ENCODE results near the gene CDH9.
"Not testable (repeated sequence)": the region's sequence is repeated elsewhere in the genome, so short reads cannot be mapped to it uniquely, and the experiment has no call there.

CDH9 gene

DNA sequence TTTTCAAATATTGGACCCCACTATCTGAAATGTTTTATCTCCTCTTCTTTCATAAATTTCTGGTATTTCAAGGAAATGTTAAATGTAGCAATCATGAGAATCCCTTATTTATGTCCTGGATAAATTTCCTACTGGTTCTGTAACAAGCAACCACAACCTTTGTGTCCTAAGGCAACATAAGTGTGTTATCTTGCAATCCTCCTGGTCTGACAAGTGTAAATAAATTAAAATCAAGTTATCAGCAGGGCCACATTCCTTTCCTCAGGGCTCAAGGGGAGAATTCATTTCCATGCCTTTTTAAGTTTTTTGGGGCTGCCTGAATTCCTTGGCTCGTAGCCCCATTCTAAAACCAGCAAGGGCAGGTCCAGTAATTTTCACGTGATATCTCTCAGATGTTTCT is 83.2 kb downstream of the CDH9 start:
- no peak for DNase-seq (ENCODE audit: low read depth)

DNA sequence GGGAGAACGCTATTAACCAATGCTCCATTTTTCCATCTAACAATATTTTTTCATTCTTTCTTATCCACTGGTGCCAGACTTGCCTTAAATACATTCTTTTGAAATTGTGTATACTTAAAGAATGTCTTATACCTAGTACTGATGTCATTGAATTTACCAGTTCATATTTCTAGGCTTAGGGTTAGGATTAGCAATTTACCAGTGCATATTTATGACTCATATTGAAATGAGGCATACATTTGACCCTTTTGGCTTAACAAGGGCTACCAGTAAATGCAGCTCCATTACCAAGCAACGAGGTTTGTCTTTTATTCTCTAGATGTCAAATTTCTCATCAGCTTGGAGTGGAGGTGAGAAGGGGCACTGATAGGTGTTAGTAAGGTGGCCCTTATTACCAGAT is 89.5 kb downstream of the CDH9 start:
- DNase-seq (ENCODE audit: low read depth), result no peak

DNA sequence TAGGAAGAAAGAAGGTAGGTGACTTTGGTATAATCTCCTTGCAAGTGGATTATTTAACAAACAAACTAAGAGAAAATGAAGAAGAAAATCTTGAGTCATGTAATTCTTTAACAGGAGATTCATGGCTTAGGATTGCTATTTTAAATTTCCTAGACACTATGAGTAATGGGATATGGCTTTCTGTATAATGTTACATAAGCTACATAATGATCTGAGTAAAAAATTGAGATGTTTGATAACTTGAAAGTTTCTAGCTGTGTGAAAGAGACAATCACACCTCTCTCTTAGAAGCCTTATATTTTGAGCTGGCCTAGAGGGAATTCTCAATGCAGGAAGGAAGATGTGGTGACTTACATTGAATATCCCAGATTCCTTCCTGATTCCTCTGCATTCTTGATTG is 92.5 kb downstream of the CDH9 start:
- no peak for DNase-seq (ENCODE audit: low read depth)

DNA sequence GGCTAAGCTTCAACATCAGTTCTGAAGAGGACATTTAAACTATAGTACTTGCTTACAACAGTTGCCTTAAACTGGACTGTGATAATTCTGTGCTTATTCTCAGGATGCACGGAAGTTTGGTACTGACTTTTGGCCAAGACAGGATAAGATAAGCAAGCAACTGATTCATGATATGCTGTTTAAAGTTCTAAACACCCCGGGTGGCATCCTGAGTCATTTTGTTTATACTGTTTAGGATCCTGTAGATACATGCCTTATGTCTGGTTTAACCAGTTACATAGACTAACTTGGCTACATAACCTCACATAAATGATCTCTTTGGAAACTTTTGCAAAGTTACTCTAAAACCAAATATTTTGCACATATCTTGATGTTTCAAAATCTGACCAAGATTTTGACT is 95.9 kb downstream of the CDH9 start:
- DNase-seq (ENCODE audit: low read depth), result no peak

DNA sequence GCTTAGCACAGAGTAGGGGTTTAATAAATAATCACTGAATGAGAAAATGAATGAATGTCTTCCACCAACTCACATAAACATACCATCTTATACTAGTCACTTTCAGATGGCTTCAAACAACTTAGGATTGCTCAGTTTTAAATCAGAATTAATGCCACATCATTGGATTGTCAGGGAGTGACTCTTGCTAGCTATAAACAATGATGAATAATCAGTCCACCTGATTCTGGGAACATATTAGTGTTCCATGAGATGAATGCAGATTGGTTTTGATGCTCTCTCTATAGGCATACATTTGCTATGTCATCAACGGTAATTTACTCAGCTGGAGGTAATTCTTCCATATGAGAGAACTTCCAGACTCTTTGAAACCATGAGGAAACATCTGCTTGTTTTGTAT is 97.4 kb downstream of the CDH9 start:
- no peak for DNase-seq (ENCODE audit: low read depth)

DNA sequence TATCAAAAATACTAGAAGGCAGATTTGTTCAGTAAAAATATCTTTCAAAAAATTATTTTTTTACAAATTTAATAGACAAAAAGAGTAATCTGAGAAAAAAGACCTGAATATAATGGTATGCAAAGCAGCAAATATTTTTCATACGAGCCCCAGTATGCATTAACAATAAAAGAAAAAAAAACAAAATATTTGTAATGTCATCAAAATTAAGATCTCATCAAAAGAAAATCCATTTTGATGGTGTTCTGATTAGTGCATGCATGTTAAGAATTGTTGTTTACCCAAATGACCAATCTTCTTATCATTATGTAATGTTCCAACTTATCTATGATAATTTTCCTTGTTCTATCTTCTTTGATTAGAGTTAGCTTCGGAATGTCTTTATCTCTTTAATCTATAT is 106.1 kb downstream of the CDH9 start:
- no peak for DNase-seq (ENCODE audit: low read depth)

DNA sequence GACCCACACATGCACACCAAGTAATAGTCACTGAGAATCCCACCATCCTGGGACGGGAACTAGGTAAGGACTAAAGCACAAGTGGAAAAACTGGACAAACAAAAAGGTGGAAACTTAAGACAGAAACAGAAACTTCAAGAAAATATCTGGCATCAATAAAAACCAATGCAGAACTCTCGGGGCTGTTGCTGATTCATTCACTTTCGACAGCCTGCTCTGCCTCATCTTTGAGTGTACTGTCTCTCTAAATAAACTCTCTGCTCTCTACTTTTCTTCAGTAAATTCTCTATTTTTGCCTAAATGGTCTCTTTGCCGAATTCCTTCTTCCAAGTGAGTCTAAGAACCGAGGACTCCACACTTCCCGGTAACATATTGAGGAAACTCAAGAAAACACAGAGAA is 116.9 kb downstream of the CDH9 start:
- no peak for DNase-seq (ENCODE audit: low read depth)

DNA sequence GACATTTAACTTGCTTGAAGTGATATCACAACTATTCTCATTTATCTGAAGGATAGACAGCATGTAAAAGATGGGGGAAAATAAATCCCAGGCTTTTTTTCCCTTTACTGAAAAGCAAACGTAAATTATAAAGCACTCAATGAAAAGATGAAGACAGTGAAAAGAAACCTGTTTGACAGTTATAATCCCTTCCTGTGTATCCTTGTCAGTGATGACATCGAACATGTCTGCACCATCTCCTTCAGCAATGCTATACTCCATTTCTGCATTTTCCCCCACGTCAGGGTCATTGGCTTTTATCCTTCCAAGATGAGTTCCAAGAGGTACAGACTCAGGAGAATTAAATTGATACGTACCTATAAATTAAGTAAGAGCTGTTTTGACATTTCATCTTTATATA is 134.9 kb downstream of the CDH9 start:
- no peak for DNase-seq (ENCODE audit: low read depth)

DNA sequence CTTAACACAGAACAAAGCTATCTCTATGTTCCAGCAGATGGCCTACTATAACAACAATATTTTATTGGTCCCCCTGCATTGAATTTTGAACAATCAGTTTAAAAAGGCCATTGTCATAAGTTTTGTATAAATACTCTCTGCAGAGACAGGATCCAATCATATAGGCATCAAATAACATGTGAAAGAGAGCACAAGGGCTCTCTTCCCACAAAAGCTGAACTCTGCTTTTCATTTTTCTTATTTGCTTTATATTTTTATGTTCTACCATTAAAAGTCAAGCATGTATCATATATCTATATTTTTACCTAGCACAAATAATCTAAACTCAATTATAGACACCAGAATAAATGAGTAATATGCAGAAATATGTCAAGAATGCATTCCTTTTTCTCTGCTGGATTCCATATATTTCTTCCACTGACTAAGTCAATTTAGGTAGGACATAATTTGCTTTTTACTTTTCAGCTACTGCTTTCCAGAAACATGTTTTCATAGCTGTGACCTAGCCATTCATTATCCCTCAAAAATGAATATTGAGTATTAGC is 143.6 kb downstream of the CDH9 start:
- no peak for DNase-seq (ENCODE audit: low read depth)

DNA sequence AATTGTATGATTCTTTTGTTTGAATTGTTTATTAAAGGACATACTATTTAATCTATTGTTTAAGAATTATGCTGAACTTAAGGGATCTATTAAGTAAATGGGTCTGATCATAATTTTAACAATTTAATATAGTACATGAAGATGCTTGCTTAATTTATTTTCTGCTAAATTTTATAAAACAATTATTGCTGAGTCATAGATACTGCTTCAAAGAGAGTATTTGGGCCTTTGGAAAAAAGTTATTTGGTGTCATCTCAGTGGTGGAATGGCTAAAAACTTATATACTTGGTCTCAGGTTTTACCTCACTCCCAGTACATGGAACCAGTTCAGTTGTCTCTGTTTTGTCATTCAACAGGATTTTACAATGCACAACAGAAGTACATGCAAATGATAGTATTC is 145.3 kb downstream of the CDH9 start:
- DNase-seq (ENCODE audit: low read depth), result no peak

DNA sequence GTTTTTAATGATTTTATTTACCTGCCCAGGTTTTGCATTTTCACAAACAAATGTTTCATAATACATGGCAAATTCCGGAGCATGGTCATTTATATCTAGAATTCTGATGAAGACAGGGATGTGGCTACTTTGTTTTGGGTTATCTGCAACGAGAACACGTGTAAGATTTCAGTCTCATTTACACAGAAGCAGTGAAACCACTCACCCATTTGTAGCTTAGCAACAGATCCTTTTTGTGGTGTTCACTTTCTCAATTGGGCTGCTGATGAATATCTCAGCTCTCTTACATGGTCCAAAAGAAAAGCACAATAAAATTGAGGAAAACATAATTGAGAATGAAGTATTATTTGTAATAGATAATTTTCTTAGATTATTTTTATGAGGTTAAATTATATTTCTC is 148.6 kb downstream of the CDH9 start:
- DNase-seq (ENCODE audit: low read depth), result no peak

DNA sequence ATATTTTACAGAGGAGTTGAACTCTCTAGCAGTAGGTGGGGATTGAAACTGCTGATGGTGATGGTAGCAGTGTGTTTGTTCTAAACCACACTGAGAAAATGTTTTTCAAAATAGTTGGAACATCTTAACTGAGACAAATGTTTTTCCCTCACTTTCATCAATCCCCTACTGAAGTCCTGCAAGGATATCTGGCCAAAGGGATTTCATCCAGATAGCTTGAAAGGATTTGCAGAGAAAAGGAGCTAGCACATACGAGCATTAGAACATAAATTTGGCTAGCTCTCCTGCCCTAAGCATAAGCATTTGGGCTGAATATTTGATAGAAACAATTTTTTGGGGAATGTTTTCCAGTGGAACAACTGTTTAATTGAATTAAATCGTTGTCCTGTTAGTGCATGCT is 153.9 kb downstream of the CDH9 start:
- DNase-seq (ENCODE audit: low read depth), result no peak

DNA sequence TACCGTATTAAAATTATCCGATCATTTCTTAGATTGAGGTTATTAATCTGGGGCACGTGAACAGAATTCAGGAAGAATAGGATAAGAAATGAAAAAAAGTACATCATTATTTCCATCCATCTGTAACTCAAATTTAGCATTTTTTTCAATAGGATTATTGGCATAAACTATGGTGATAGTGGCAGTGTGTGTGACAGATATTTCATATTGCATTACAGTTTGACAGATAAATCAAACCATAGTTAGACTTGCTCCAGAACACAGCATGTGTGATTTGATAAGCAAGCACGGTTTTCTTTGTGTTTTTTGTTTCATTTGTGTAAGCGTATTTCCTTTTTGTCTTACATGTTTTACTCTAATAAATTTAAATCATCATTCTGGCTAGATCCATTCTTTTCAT is 155.0 kb downstream of the CDH9 start:
- DNase-seq (ENCODE audit: low read depth), result no peak

DNA sequence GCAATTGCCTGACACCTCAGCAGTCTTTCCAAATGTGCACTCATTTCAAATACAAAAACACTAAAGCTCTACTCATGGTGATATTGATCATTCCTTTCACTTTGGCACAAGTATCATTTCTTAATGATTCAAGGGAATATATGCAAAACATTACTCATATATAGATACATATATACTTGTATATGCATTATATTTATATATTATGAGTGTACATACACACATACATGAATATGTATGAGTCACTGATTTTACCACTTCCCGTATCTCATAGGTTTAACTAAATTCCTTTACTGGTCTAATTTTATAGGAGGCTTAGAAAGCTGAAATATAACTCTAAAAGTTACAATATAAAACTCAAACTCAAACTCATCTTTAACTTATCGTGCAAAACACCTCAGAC is 156.5 kb downstream of the CDH9 start:
- DNase-seq (ENCODE audit: low read depth), result no peak

DNA sequence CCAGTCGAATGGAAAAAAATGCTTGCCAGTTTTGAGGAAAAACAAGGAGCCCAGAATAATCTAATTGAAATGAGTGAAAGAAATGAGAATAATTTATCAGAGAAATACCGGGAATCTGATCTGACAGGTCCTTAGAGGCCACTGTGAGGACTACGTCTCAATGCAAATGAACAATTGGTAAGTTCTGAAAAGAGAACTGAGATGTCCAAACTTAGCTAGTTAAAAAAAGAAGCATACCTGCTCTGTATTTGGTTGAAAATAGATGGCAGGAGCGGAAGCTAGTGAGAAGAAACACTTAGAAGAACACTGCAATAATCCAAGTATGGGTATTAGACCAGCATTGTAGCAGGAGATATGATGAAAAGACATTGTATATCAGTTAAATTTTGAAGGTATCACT is 161.2 kb downstream of the CDH9 start:
- no peak for DNase-seq (ENCODE audit: low read depth)

DNA sequence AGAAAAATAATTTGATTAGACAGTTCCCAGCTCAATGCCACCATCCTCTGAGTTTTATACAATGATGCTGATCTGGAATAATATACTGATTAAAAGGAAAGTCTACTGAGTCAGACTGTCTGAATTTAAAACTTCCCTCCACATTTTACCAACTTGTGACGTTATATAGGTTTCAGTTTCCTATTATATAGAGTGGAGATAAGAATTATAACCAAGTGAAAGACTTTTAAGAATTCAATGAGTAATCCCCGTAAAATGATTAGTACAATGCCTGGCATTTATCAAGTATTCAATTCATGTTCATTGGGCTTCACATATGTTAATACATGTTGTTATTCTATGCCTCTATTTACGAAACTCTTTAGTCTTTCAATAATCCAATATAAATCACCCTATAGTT is 166.0 kb downstream of the CDH9 start:
- DNase-seq (ENCODE audit: low read depth), result no peak

DNA sequence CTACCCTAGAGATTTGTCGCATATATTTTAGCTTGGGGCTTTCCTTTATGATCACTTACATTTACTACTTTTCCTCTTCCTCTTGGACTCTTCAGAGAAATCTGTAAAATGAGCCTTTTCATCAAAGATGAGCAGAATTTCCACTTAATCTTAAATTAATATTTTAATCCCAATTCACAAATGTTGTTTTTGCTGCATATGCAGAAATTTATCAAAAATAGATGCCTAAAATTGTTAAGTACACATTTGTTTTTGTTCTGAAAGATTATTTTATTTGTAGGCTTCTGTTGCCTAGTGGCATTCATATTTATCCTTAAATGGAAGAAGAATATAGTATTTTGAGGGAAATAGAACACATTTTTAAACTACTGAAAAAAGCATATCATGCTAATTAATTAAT is 168.6 kb downstream of the CDH9 start:
- DNase-seq (ENCODE audit: low read depth), result no peak

DNA sequence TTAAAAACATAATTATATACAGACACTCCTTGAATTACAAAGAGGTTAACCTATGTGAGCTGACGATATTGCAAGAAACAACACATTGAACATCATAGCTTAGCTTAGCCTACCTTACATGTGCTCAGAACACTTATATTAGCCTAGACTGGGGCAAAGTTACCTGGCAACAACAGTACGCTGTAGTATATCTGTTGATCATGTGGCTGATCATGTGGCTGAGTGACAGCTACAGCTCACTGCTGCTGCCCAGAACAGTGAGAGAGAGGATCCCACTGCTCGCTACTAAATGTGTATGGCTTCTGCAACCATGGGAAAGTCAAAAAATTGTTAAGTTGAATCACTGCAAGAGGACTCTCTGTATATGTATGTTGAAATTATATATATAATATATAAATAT is 169.9 kb downstream of the CDH9 start:
- no peak for DNase-seq (ENCODE audit: low read depth)

DNA sequence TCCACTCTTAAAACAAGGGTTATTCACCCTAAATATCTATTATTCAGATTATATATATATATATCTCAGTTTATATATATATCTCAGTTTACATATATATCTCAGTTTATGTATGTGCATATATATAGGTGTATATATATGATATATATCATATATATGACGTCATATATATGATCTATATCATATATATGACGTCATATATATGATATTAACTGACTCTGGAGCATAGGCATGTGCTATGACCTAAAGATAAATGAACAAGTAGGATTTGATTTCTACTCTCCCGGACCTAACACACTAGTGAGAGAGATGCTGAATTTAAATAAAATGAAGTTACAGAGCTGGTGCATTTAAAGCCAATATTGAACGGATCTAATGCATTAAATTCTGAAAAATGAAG is 174.3 kb downstream of the CDH9 start:
- no peak for DNase-seq (ENCODE audit: low read depth)

DNA sequence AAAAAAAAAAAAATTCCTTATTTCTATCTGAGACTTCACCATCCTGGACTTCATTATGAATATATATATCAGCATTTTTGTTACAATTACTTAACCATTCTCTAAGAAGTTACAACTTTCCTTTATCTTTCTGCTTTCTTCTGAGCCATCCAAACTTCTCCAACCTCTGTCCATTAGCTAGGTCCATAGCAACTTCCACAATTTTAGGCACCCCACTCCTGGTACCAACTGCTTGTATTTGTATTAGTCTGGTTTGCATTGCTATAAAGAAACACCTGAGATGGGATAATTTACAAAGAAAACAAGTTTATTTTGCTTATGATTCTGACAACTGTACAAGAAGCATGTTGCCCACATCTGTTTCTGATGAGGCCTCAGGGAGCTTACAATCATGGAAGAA is 182.1 kb downstream of the CDH9 start:
- DNase-seq (ENCODE audit: low read depth), result no peak

DNA sequence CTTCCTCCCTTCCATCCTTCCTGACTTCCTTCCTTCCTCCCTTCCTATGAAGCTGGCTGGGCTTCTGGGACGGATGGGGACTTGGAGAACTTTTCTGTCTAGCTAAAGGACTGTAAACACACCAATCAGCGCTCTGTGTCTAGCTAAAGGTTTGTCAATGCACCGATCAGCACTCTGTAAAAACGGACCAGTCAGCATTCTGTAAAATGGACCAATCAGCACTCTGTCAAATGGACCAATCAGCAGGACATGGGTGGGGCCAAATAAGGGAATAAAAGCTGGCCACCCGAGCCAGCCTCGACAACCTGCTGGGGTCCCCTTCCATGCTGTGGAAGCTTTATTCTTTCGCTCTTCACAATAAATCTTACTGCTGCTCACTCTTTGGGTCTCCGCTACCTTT is 185.9 kb downstream of the CDH9 start:
- not testable (repeated sequence) for DNase-seq (ENCODE audit: low read depth)

DNA sequence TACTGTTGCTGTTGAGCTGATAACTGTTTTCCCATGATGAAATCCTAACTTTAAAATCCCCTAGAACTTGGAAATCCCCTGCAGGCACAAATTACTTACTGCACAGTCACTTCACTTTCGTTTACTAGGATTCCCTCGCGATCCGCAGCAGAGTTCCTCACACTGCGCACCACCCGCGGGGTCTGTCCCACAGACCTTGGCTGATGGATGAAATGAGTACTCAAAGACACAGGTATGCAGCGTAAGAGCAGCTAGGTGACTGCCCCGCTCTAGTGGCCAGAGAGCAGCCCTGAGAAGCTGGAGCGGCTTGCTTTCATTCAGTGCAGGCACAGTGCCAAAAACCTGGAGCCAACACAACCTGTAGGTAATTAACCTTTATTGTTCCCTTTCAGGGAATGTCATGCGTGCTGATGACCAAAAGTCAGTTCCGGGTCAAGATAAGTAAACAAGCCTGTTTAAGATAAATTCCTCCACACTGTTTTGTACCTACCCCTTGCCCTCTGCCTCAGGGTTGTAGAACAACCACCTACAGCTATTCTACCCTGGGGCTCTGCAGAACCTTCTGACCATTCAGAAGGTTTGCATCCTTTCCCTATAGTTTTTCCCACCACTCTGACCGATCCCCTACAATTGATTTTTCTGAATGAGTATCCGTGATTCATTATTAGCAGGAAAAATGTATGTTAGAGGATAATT is 191.2 kb downstream of the CDH9 start:
- DNase-seq (ENCODE audit: low read depth), result no peak

DNA sequence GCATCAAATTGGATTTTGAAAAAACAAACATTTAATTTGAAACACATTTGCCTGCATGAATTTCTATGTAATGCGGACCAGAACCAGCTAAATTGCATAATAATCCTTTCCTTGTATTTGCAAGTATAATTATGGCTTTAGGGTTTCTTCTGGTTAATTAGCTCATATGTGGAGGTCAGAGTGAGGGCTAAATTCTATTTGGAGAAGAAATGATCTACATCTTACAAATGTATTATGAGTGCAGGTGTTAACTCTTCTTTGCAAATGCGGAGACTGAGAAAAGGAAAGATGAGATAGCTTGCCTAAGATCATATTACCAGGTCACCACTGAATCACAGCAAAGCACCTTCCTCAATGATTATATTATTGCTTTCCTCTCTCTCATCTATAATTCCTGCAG is 194.7 kb downstream of the CDH9 start:
- DNase-seq (ENCODE audit: low read depth), result no peak

DNA sequence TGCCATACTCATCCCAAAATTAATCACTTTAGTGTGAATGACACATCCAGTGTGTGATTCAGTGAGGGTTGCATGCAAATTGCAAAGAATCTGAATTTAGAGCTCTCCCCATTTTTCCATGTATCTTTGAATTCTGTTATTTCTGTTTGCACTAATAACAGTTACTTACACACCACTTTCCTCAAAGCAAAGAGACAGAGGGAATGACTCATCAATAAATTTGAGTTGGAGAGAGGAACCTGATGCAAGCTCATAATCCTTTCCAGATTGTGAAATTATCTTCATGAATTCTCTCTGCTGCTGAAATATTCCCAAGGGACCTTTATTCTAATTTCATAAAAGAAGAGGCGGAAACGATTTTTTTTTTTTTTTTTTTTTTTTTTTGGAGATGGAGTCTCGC is 204.8 kb downstream of the CDH9 start:
- DNase-seq (ENCODE audit: low read depth), result no peak

Data from fibroblast of gingiva (primary cell).